ENCODE results near the gene NHSL2.

- TF ChIP-seq CTCF (IDR thresholded peaks at IDR 0.05; ENCODE audit: low read depth, low read length) (no peak), MAX (IDR thresholded peaks at IDR 0.05; ENCODE audit: low read depth, low read length) (no peak), POLR2A (IDR thresholded peaks at IDR 0.05; ENCODE audit: extremely low read depth, insufficient read length) (no peak)
These were observed 24.8 kb downstream of the NHSL2 start for GRCh38 chrX:71935476-71935875.

Data from NB4 (cell line).